Keratinocyte (primary cell): Measurements from ENCODE around the gene ZNF541. TPM values are rescaled to one million over a fixed set of nuclear protein-coding genes. Genes with fewer than 3 reads are reported as not detected.

Experiments
- DNase-seq: peaks from one replicate; pipeline ENCODE4 v3.0.0-alpha.2; 2011; ENCODE audit warnings: low read depth, missing footprints, low spot score
- FAIRE-seq: peaks from 2 replicates; lab custom pipeline; 2011; peaks lifted over from hg19 to GRCh38; lab: Jason Lieb, UNC
- H2AFZ ChIP-seq: 2 replicates; pipeline ENCODE4 v1.6.0; 2012; ENCODE audit warnings: low read length, control low read depth, inconsistent platforms; ENCODE audit not compliant: control insufficient read depth
- H3K27ac ChIP-seq: 2 replicates; pipeline ENCODE4 v1.5.1; 2011; ENCODE audit warnings: low read length; ENCODE audit not compliant: control insufficient read depth, insufficient read depth
- H3K27me3 ChIP-seq: 3 replicates; pipeline ENCODE4 v1.6.0; 2011; ENCODE audit warnings: low read length; ENCODE audit not compliant: control insufficient read depth, insufficient read depth; ENCODE audit errors: extremely low read depth
- H3K36me3 ChIP-seq, 2 experiments: 2 replicates in 1 of 2; 3 replicates in 1 of 2; pipeline ENCODE4 v1.5.1; 2011; ENCODE audit warnings: low read length in 2 of 2, mild to moderate bottlenecking in 1 of 2; ENCODE audit not compliant: control insufficient read depth in 2 of 2, insufficient read depth in 2 of 2; ENCODE audit errors: extremely low read depth in 1 of 2
- H3K4me1 ChIP-seq: 3 replicates; pipeline ENCODE4 v1.5.1; 2011; ENCODE audit warnings: low read length; ENCODE audit not compliant: control insufficient read depth, insufficient read depth; ENCODE audit errors: extremely low read depth
- H3K4me2 ChIP-seq: 3 replicates; pipeline ENCODE4 v1.6.0; 2011; ENCODE audit warnings: low read depth, low read length; ENCODE audit not compliant: control insufficient read depth, insufficient read depth; ENCODE audit errors: extremely low read depth
- H3K4me3 ChIP-seq, 3 experiments: fragments of 200-600 bp in 1 of 3; sonication (generic) in 1 of 3; 2 replicates in 2 of 3; 3 replicates in 1 of 3; pipeline ENCODE4 v1.5.1; 2011 to 2016; ENCODE audit warnings: low read length in 3 of 3, mild to moderate bottlenecking in 3 of 3, control low read depth in 2 of 3, inconsistent platforms in 1 of 3, low read depth in 1 of 3, mixed read lengths in 1 of 3, mixed run types in 1 of 3, moderate library complexity in 1 of 3; ENCODE audit not compliant: control insufficient read depth in 2 of 3, insufficient read depth in 2 of 3; ENCODE audit errors: extremely low read depth in 1 of 3
- H3K79me2 ChIP-seq: 2 replicates; pipeline ENCODE4 v1.6.0; 2012; ENCODE audit warnings: low read length; ENCODE audit not compliant: control insufficient read depth, insufficient read depth
- H3K9ac ChIP-seq: 3 replicates; pipeline ENCODE4 v1.6.0; 2011; ENCODE audit warnings: low read length; ENCODE audit not compliant: control insufficient read depth, insufficient read depth; ENCODE audit errors: extremely low read depth
- H3K9me1 ChIP-seq: 3 replicates; pipeline ENCODE4 v1.6.0; 2011; ENCODE audit warnings: low read length; ENCODE audit not compliant: control insufficient read depth, insufficient read depth; ENCODE audit errors: extremely low read depth
- H3K9me3 ChIP-seq: 2 replicates; pipeline ENCODE4 v1.5.1; 2012; ENCODE audit warnings: low read depth, low read length; ENCODE audit not compliant: control insufficient read depth
- H4K20me1 ChIP-seq: 3 replicates; pipeline ENCODE4 v1.6.0; 2011; ENCODE audit warnings: low read length; ENCODE audit not compliant: control insufficient read depth, insufficient read depth; ENCODE audit errors: extremely low read depth
- EZH2 ChIP-seq: IDR thresholded peaks from one replicate; pipeline ENCODE4 v1.6.1; 2012; ENCODE audit warnings: inconsistent platforms, mild to moderate bottlenecking, low read length, moderate library complexity
- dilution Hi-C: fragments of 300-500 bp; cut with MboI; formaldehyde crosslinking; loops from one replicate; pipeline ENCODE4 v1.7.0; 2020; ENCODE audit warnings: low sequenced_read_pairs; ENCODE audit not compliant: extremely low pct_ligation_motif_present
- polyA plus RNA-seq, 5 experiments: library from polyadenylated mRNA; depleted of rRNA in 3 of 5; stranded (reverse) in 3 of 5; stranded (forward) in 1 of 5; unstranded in 1 of 5; fragments of >200 nt; gene quantifications; 1 replicate in 1 of 5; 2 replicates in 3 of 5; 3 replicates in 1 of 5; pipeline versions ENCODE4 v1.2.1 to v1.2.3, GENCODE V29; 2011 to 2012; ENCODE audit warnings: missing spikeins in 2 of 5, low read depth in 1 of 5, low replicate concordance in 1 of 5
- TF ChIP-seq, protein P1 (sequence below), 3 experiments: IDR thresholded peaks in 1 of 3; conservative IDR thresholded peaks in 1 of 3; optimal IDR thresholded peaks in 1 of 3; 2 replicates in 2 of 3; 3 replicates in 1 of 3; pipeline versions ENCODE3 to v1.5.1; 2011; ENCODE audit warnings: low read length in 3 of 3, mild to moderate bottlenecking in 3 of 3, moderate library complexity in 2 of 3, control low read depth in 1 of 3, inconsistent platforms in 1 of 3; ENCODE audit not compliant: insufficient read depth in 2 of 3; ENCODE audit errors: extremely low read depth in 1 of 3

ZNF541 gene
- polyA plus RNA-seq, 1 donor (not counting 4 experiments of a cell fraction or from before 2014, with no cell fraction given): not detected

DNA sequence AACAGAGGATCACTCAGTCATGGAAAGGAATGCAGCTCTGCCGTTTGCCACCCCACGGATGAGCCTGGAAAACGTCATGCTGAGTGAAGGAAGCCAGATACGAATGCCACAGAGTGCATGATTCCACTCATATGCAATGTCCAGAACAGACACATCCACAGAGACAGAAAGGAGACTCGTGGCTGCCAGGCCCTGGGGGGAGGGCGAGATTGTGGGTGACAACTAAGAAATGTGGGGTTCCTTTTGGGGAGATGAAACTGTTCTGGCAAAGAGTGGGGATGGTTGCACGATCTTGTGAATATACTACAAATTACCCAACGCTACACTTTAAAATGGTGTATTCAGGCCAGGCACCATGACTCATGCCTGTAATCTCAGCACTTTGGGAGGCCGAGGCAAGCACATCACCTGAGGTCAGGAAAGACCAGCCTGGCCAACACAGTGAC is 30.9 kb downstream of the ZNF541 start:
- no peak for TF ChIP-seq EZH2
- TF ChIP-seq, protein P1, sequence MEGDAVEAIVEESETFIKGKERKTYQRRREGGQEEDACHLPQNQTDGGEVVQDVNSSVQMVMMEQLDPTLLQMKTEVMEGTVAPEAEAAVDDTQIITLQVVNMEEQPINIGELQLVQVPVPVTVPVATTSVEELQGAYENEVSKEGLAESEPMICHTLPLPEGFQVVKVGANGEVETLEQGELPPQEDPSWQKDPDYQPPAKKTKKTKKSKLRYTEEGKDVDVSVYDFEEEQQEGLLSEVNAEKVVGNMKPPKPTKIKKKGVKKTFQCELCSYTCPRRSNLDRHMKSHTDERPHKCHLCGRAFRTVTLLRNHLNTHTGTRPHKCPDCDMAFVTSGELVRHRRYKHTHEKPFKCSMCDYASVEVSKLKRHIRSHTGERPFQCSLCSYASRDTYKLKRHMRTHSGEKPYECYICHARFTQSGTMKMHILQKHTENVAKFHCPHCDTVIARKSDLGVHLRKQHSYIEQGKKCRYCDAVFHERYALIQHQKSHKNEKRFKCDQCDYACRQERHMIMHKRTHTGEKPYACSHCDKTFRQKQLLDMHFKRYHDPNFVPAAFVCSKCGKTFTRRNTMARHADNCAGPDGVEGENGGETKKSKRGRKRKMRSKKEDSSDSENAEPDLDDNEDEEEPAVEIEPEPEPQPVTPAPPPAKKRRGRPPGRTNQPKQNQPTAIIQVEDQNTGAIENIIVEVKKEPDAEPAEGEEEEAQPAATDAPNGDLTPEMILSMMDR (optimal IDR thresholded peaks at IDR 0.05 in 1 of 3, IDR thresholded peaks at IDR 0.05 in 1 of 3, conservative IDR thresholded peaks at IDR 0.05 in 1 of 3; ENCODE audit: extremely low read depth in 1 of 3, insufficient read depth in 2 of 3, low read length in 3 of 3): no peak
- Histone ChIP-seq H3K79me2 (no peaks in the 10 kb centered on the region), H3K27me3 (peaks cover 25% of the 10 kb centered on the region), H3K4me1 (no peaks in the 10 kb centered on the region), H3K36me3 (no peaks in the 10 kb centered on the region), H3K9me3 (no peaks in the 10 kb centered on the region), H4K20me1 (no peaks in the 10 kb centered on the region), H3K9ac (no peak overlapping the region), H3K4me2 (no peak overlapping the region), H2AFZ (no peak overlapping the region), H3K4me3 (no peak overlapping the region), H3K9me1 (no peaks in the 10 kb centered on the region), H3K27ac (no peak overlapping the region)
- DNase-seq: no peak
- FAIRE-seq: no peak
- dilution Hi-C loops: no loop called here

DNA sequence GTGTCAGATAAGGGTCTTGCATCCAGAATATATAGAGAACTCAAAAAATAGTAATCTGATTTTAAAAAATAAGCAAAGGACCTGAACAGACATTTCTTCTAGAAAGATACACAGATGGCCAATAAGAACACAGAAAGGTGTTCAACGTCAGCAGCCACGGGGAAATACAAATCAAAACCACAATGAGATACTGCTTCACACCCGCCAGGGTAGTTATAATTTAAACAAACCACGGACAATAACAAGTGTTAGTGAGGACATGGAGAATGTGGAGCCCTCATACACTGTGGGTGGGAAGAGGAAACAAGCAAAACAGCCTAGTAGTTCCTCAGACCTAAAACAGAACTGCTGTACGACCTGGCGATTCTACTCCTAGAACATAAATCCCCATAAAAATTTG is 31.4 kb downstream of the ZNF541 start:
- Histone ChIP-seq H3K27ac (no peak overlapping the region), H3K4me1 (no peaks in the 10 kb centered on the region), H2AFZ (no peak overlapping the region), H3K9me1 (no peaks in the 10 kb centered on the region), H3K9ac (no peak overlapping the region), H3K27me3 (peaks cover 25% of the 10 kb centered on the region), H4K20me1 (no peaks in the 10 kb centered on the region), H3K4me2 (no peak overlapping the region), H3K9me3 (no peaks in the 10 kb centered on the region), H3K79me2 (no peaks in the 10 kb centered on the region), H3K4me3 (no peak overlapping the region), H3K36me3 (no peaks in the 10 kb centered on the region)
- no peak for FAIRE-seq
- no peak for DNase-seq
- dilution Hi-C loops: no loop called here
- TF ChIP-seq EZH2: no peak
- TF ChIP-seq, protein P1 (optimal IDR thresholded peaks at IDR 0.05 in 1 of 3, IDR thresholded peaks at IDR 0.05 in 1 of 3, conservative IDR thresholded peaks at IDR 0.05 in 1 of 3; ENCODE audit: extremely low read depth in 1 of 3, insufficient read depth in 2 of 3, low read length in 3 of 3): no peak
